Measurements from ENCODE around the gene SEMA3C. TPM values are rescaled to one million over a fixed set of nuclear protein-coding genes. Genes with fewer than 3 reads are reported as not detected.

Gene SEMA3C
- polyA plus RNA-seq, 1 donor from 2014 or later: 386 TPM

DNA sequence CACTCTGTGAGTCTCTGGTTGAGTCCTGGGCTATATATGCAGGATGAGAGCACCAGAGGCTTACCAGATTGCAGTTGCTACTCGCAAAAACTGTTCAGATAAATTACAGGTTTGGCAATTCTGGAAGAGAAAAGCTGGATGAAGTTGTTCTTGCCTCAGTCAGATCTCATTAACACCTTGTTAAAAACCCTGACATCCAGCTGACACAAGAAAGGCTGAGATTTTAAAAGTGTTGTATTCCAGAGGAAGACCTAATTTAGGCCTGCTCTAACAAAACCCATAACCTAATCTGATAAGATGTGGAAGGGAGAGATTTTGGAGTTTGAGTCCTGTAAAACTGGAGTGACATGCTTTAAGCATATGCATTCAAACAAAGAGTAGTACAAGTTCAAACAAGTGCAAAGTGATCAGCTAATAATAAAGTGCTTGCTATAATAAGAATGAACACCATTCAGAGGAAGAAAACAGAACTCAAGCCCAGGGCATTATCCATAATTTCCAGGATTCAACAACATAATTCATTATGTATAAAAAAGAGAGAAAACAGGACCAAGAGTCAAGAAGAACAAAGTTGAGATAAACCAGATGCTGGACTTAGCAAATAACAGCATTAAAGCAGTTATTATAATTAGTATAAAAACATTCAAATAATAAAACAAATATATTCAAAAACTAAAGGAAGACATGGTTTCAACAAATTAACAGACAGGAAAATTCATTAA lies 144.9 kb downstream of the SEMA3C start:
- no peaks in the 10 kb centered on the region for H4K20me1 ChIP-seq (ENCODE audit: insufficient read depth)
- no peaks in the 10 kb centered on the region for H3F3A ChIP-seq (ENCODE audit: insufficient read depth, low read length, poor library complexity, severe bottlenecking)
- H3K27ac ChIP-seq (ENCODE audit: low read length): no peak overlapping the region
- no peaks in the 10 kb centered on the region for H3K9me3 ChIP-seq (ENCODE audit: low read length)
- no peak overlapping the region for H3K4me3 ChIP-seq (ENCODE audit: low read length)
- no peak overlapping the region for H3K9ac ChIP-seq (ENCODE audit: low read length)
- H3K4me2 ChIP-seq (ENCODE audit: low read length): no peak overlapping the region
- no peaks in the 10 kb centered on the region for H3K27me3 ChIP-seq (ENCODE audit: insufficient read depth, low read depth, low read length)
- no peaks in the 10 kb centered on the region for H3K9me2 ChIP-seq (ENCODE audit: insufficient read depth, low read length)
- H2AFZ ChIP-seq (ENCODE audit: low read depth, low read length): no peak overlapping the region
- no peaks in the 10 kb centered on the region for H3K79me2 ChIP-seq (replicated peaks; ENCODE audit: insufficient read depth, low read length)
- TF ChIP-seq EZH2 (IDR thresholded peaks at IDR 0.05; ENCODE audit: borderline replicate concordance, insufficient read depth, low read length, poor library complexity, severe bottlenecking): no peak
- TF ChIP-seq, protein P1, sequence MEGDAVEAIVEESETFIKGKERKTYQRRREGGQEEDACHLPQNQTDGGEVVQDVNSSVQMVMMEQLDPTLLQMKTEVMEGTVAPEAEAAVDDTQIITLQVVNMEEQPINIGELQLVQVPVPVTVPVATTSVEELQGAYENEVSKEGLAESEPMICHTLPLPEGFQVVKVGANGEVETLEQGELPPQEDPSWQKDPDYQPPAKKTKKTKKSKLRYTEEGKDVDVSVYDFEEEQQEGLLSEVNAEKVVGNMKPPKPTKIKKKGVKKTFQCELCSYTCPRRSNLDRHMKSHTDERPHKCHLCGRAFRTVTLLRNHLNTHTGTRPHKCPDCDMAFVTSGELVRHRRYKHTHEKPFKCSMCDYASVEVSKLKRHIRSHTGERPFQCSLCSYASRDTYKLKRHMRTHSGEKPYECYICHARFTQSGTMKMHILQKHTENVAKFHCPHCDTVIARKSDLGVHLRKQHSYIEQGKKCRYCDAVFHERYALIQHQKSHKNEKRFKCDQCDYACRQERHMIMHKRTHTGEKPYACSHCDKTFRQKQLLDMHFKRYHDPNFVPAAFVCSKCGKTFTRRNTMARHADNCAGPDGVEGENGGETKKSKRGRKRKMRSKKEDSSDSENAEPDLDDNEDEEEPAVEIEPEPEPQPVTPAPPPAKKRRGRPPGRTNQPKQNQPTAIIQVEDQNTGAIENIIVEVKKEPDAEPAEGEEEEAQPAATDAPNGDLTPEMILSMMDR (IDR thresholded peaks at IDR 0.05; ENCODE audit: poor library complexity, severe bottlenecking): no peak
- no peak for TF ChIP-seq SMC3 (conservative IDR thresholded peaks at IDR 0.05; ENCODE audit: poor library complexity)
- no peak for TF ChIP-seq EP300 (conservative IDR thresholded peaks at IDR 0.05; ENCODE audit: poor library complexity, severe bottlenecking)
- TF ChIP-seq, protein P2, sequence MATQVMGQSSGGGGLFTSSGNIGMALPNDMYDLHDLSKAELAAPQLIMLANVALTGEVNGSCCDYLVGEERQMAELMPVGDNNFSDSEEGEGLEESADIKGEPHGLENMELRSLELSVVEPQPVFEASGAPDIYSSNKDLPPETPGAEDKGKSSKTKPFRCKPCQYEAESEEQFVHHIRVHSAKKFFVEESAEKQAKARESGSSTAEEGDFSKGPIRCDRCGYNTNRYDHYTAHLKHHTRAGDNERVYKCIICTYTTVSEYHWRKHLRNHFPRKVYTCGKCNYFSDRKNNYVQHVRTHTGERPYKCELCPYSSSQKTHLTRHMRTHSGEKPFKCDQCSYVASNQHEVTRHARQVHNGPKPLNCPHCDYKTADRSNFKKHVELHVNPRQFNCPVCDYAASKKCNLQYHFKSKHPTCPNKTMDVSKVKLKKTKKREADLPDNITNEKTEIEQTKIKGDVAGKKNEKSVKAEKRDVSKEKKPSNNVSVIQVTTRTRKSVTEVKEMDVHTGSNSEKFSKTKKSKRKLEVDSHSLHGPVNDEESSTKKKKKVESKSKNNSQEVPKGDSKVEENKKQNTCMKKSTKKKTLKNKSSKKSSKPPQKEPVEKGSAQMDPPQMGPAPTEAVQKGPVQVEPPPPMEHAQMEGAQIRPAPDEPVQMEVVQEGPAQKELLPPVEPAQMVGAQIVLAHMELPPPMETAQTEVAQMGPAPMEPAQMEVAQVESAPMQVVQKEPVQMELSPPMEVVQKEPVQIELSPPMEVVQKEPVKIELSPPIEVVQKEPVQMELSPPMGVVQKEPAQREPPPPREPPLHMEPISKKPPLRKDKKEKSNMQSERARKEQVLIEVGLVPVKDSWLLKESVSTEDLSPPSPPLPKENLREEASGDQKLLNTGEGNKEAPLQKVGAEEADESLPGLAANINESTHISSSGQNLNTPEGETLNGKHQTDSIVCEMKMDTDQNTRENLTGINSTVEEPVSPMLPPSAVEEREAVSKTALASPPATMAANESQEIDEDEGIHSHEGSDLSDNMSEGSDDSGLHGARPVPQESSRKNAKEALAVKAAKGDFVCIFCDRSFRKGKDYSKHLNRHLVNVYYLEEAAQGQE (IDR thresholded peaks at IDR 0.05; ENCODE audit: borderline replicate concordance): no peak
- TF ChIP-seq TAF1 (IDR thresholded peaks at IDR 0.05; ENCODE audit: low read depth): no peak
- TF ChIP-seq POLR2AphosphoS5 (IDR thresholded peaks at IDR 0.05): no peak
- no peak for TF ChIP-seq MXI1 (conservative IDR thresholded peaks at IDR 0.05; ENCODE audit: poor library complexity, severe bottlenecking)
- no peak for TF ChIP-seq RAD21 (conservative IDR thresholded peaks at IDR 0.05)
- H3K36me3 ChIP-seq (ENCODE audit: insufficient read depth, low read length): peaks cover 2% of the 10 kb centered on the region

DNA sequence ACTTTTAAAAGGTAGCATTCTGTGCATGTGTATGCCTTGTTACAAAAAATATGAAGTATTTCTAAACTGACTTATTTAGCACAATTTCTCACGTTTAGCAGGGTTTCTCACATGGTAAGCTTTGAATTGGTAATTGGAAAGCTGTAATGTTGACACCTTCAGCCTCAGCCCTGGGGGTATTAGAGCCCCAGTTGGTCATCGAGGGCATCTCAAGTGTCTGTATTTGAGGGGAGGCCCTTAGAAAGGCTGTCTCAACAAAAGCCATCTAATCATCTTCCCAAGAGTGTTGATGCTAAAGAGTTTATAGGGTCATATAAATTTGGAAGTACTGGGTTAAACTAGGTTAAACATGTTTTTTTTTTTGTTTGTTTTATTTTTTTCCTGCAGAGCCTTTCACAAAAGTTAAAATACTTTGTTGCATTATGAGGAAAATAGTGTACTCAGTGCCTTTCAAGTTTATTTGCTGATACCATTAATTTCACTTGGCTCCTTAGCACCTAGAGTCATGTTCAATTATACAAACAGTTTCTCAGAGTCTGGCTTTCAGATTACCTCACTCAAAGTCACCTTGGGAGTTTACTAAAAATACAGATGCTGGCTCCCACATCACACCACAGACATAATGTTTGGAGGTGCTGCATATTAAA lies 146.4 kb downstream of the SEMA3C start:
- Histone ChIP-seq H3K36me3 (ENCODE audit: insufficient read depth, low read length) (no peaks in the 10 kb centered on the region), H3K4me3 (ENCODE audit: low read length) (no peak overlapping the region), H3K4me2 (ENCODE audit: low read length) (no peak overlapping the region), H3K27me3 (ENCODE audit: insufficient read depth, low read depth, low read length) (no peaks in the 10 kb centered on the region), H3K27ac (ENCODE audit: low read length) (no peak overlapping the region), H2AFZ (ENCODE audit: low read depth, low read length) (no peak overlapping the region), H4K20me1 (ENCODE audit: insufficient read depth) (no peaks in the 10 kb centered on the region), H3K9me3 (ENCODE audit: low read length) (no peaks in the 10 kb centered on the region), H3F3A (ENCODE audit: insufficient read depth, low read length, poor library complexity, severe bottlenecking) (no peaks in the 10 kb centered on the region), H3K9me2 (ENCODE audit: insufficient read depth, low read length) (no peaks in the 10 kb centered on the region), H3K79me2 (replicated peaks; ENCODE audit: insufficient read depth, low read length) (no peaks in the 10 kb centered on the region), H3K9ac (ENCODE audit: low read length) (no peak overlapping the region)
- no peak for TF ChIP-seq TAF1 (IDR thresholded peaks at IDR 0.05; ENCODE audit: low read depth)
- TF ChIP-seq MXI1 (conservative IDR thresholded peaks at IDR 0.05; ENCODE audit: poor library complexity, severe bottlenecking): no peak
- TF ChIP-seq, protein P1 (IDR thresholded peaks at IDR 0.05; ENCODE audit: poor library complexity, severe bottlenecking): no peak
- TF ChIP-seq RAD21 (conservative IDR thresholded peaks at IDR 0.05): no peak
- no peak for TF ChIP-seq EZH2 (IDR thresholded peaks at IDR 0.05; ENCODE audit: borderline replicate concordance, insufficient read depth, low read length, poor library complexity, severe bottlenecking)
- TF ChIP-seq POLR2AphosphoS5 (IDR thresholded peaks at IDR 0.05): no peak
- no peak for TF ChIP-seq SMC3 (conservative IDR thresholded peaks at IDR 0.05; ENCODE audit: poor library complexity)
- no peak for TF ChIP-seq EP300 (conservative IDR thresholded peaks at IDR 0.05; ENCODE audit: poor library complexity, severe bottlenecking)
- TF ChIP-seq, protein P2 (IDR thresholded peaks at IDR 0.05; ENCODE audit: borderline replicate concordance): no peak

Data from neural cell (in vitro differentiated cells).